HL-60 (cell line): ENCODE results near the gene AIFM1.

ENCODE experiments used
- CTCF ChIP-seq: IDR thresholded peaks from one replicate; pipeline ENCODE4 v1.5.1; 2011; ENCODE audit warnings: low read length, control low read depth, inconsistent platforms; ENCODE audit not compliant: insufficient read depth
- GABPA ChIP-seq: IDR thresholded peaks from 2 replicates; pipeline ENCODE4 v1.6.1; 2012; ENCODE audit warnings: low read depth
- TF ChIP-seq, protein P1 (sequence below): IDR thresholded peaks from 2 replicates; pipeline ENCODE4 v1.6.1; 2012; ENCODE audit warnings: low read depth; ENCODE audit not compliant: insufficient replicate concordance

DNA sequence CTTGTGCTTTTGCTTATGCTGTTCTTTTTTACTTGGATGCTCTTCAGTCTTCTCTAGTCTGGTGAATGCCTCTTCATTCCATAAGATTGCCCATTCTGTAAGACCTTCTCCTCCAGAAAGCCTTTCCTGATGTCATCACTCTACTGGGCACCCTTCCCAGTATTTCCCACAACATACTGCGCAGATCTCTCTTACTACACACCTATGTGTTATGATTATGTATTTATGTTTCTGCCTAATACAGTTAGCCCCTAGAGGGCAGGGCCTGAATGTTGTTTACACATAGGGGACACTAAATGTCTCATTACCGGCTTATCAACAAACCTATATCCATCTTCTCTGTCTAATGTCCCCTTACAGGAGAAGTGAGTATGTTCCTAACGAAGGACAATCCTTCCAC is 21.1 kb downstream of the AIFM1 start:
- TF ChIP-seq, protein P1, sequence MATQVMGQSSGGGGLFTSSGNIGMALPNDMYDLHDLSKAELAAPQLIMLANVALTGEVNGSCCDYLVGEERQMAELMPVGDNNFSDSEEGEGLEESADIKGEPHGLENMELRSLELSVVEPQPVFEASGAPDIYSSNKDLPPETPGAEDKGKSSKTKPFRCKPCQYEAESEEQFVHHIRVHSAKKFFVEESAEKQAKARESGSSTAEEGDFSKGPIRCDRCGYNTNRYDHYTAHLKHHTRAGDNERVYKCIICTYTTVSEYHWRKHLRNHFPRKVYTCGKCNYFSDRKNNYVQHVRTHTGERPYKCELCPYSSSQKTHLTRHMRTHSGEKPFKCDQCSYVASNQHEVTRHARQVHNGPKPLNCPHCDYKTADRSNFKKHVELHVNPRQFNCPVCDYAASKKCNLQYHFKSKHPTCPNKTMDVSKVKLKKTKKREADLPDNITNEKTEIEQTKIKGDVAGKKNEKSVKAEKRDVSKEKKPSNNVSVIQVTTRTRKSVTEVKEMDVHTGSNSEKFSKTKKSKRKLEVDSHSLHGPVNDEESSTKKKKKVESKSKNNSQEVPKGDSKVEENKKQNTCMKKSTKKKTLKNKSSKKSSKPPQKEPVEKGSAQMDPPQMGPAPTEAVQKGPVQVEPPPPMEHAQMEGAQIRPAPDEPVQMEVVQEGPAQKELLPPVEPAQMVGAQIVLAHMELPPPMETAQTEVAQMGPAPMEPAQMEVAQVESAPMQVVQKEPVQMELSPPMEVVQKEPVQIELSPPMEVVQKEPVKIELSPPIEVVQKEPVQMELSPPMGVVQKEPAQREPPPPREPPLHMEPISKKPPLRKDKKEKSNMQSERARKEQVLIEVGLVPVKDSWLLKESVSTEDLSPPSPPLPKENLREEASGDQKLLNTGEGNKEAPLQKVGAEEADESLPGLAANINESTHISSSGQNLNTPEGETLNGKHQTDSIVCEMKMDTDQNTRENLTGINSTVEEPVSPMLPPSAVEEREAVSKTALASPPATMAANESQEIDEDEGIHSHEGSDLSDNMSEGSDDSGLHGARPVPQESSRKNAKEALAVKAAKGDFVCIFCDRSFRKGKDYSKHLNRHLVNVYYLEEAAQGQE, result no peak
- no peak for TF ChIP-seq CTCF
- TF ChIP-seq GABPA, result no peak
